Caco-2 (cell line): ENCODE measurements around the gene FRS2. TPM values are rescaled to one million over a fixed set of nuclear protein-coding genes. Genes with fewer than 3 reads are reported as not detected.

Source experiments
- BruUV-seq: library from RNA; stranded (reverse); fragments of 400-500 nt; replicated peaks from 2 replicates; lab custom pipeline; 2021; lab: Mats Ljungman, UMichigan
- CTCF ChIA-PET: fragments of 300-600 bp; sonication (Branson Sonifier 250); formaldehyde crosslinking; loops from one replicate; lab custom pipeline; 2022; ENCODE audit warnings: antibody characterized with exemption; lab: Charles Lee
- POLR2A ChIA-PET: fragments of 300-600 bp; sonication (Branson Sonifier 250); formaldehyde crosslinking; loops from one replicate; lab custom pipeline; 2022; ENCODE audit warnings: antibody characterized with exemption; lab: Charles Lee
- DNase-seq, 2 experiments: peaks; one replicate each; pipeline versions ENCODE4 v3.0.0 to v3.0.0-alpha.2; 2020 to 2022
- H3K27me3 ChIP-seq: replicated peaks from 2 replicates; pipeline ENCODE4 v1.6.0; 2011; ENCODE audit warnings: low read length; ENCODE audit not compliant: control insufficient read depth, insufficient read depth
- H3K36me3 ChIP-seq: 2 replicates; pipeline ENCODE4 v1.5.1; 2011; ENCODE audit warnings: low read length; ENCODE audit not compliant: control insufficient read depth, insufficient read depth
- H3K4me1 ChIP-seq: fragments of 250-450 bp; sonication (Bioruptor Pico); 2 replicates; pipeline ENCODE4 v1.5.1; 2020; ENCODE audit warnings: mild to moderate bottlenecking
- H3K4me3 ChIP-seq: 2 replicates; pipeline ENCODE4 v1.5.1; 2011; ENCODE audit warnings: low read depth, mild to moderate bottlenecking, control low read depth, low read length
- H3K9me3 ChIP-seq: fragments of 250-450 bp; sonication (Bioruptor Pico); 2 replicates; pipeline ENCODE4 v1.5.1; 2020; ENCODE audit warnings: mild to moderate bottlenecking, moderate library complexity
- H3K27ac Mint-ChIP-seq: one replicate; pipeline ENCODE4 v1.8.0; 2022; ENCODE audit warnings: mixed read lengths; ENCODE audit not compliant: unreplicated experiment
- H3K27me3 Mint-ChIP-seq: one replicate; pipeline ENCODE4 v1.8.0; 2022; ENCODE audit warnings: mixed read lengths; ENCODE audit not compliant: insufficient read depth, unreplicated experiment
- H3K36me3 Mint-ChIP-seq: one replicate; pipeline ENCODE4 v1.8.0; 2022; ENCODE audit warnings: mild to moderate bottlenecking, mixed read lengths; ENCODE audit not compliant: insufficient read depth, unreplicated experiment
- H3K4me1 Mint-ChIP-seq: one replicate; pipeline ENCODE4 v1.8.0; 2022; ENCODE audit warnings: low read depth, mixed read lengths; ENCODE audit not compliant: unreplicated experiment
- H3K4me3 Mint-ChIP-seq: one replicate; pipeline ENCODE4 v1.8.0; 2022; ENCODE audit warnings: mild to moderate bottlenecking, moderate library complexity, mixed read lengths; ENCODE audit not compliant: unreplicated experiment
- H3K9me3 Mint-ChIP-seq: one replicate; pipeline ENCODE4 v1.8.0; 2022; ENCODE audit warnings: mixed read lengths; ENCODE audit not compliant: unreplicated experiment
- CTCF ChIP-seq, 2 experiments: fragments of 200-600 bp in 1 of 2; IDR thresholded peaks; 1 replicate in 1 of 2; 2 replicates in 1 of 2; pipeline versions ENCODE4 v1.5.1 to v1.8.0; 2011 to 2022; ENCODE audit warnings: antibody characterized with exemption in 1 of 2, control low read depth in 1 of 2, inconsistent platforms in 1 of 2, low read depth in 1 of 2, low read length in 1 of 2, mild to moderate bottlenecking in 1 of 2, moderate library complexity in 1 of 2; ENCODE audit not compliant: insufficient read depth in 1 of 2, severe bottlenecking in 1 of 2, unreplicated experiment in 1 of 2
- intact Hi-C: fragments of 100-400 bp; cut with micrococcal nuclease; formaldehyde crosslinking; loops from one replicate; pipeline ENCODE4 v1.10.0; 2022; ENCODE audit not compliant: unreplicated experiment
- total RNA-seq: library from RNA; stranded (reverse); gene quantifications from 2 replicates; pipeline ENCODE4 v1.2.3, GENCODE V29; 2022

The FRS2 gene
- total RNA-seq, 1 experiment from 2014 or later: 82.3 TPM

GRCh38 chr12:69570545-69571399 is 100.6 kb downstream of the FRS2 start:
- ChIA-PET CTCF (interaction anchor here (0.5 to 1.8 kb wide), 14 partner anchors 9 to 280 kb away, joined by 3 to 12 read pairs (median 4); partner anchors contain the start of gene FRS2), POLR2A (no interaction called here)
- BruUV-seq: no TSS peak
- Mint-ChIP-seq H3K36me3 (peaks cover 86% of the 10 kb centered on the region), H3K4me1 (peaks cover 27% of the 10 kb centered on the region), H3K27ac (no peak overlapping the region), H3K4me3 (no peak overlapping the region), H3K27me3 (no peaks in the 10 kb centered on the region), H3K9me3 (no peaks in the 10 kb centered on the region)
- Histone ChIP-seq H3K4me3 (no peak overlapping the region), H3K27me3 (no peaks in the 10 kb centered on the region), H3K4me1 (peaks cover 13% of the 10 kb centered on the region), H3K9me3 (no peaks in the 10 kb centered on the region), H3K36me3 (peaks cover 5% of the 10 kb centered on the region)
- TF ChIP-seq CTCF (IDR thresholded peaks at IDR 0.05; ENCODE audit: insufficient read depth in 1 of 2, low read depth in 1 of 2, low read length in 1 of 2, severe bottlenecking in 1 of 2, unreplicated experiment in 1 of 2): peak; percentile 77 to 83
- peak; percentile 65 to 73 for DNase-seq
- intact Hi-C loops: loop anchor here (1.0 to 2.0 kb wide), 5 partner anchors 100 to 279 kb away; partner anchors contain the start of gene FRS2

GRCh38 chr12:69575346-69575745 is 105.2 kb downstream of the FRS2 start:
- Histone ChIP-seq H3K36me3 (peaks cover 5% of the 10 kb centered on the region), H3K27me3 (no peaks in the 10 kb centered on the region), H3K4me3 (no peak overlapping the region), H3K4me1 (peaks cover 3% of the 10 kb centered on the region; the same call in 1 of the 2 replicates), H3K9me3 (no peaks in the 10 kb centered on the region)
- no peak for TF ChIP-seq CTCF (IDR thresholded peaks at IDR 0.05; ENCODE audit: insufficient read depth in 1 of 2, low read depth in 1 of 2, low read length in 1 of 2, severe bottlenecking in 1 of 2, unreplicated experiment in 1 of 2)
- intact Hi-C loops: no loop called here
- H3K27ac Mint-ChIP-seq: no peak overlapping the region
- H3K4me1 Mint-ChIP-seq: peaks cover 6% of the 10 kb centered on the region
- no peaks in the 10 kb centered on the region for H3K9me3 Mint-ChIP-seq
- DNase-seq: no peak
- no peaks in the 10 kb centered on the region for H3K27me3 Mint-ChIP-seq
- POLR2A ChIA-PET: no interaction called here
- CTCF ChIA-PET: no interaction called here
- BruUV-seq: no TSS peak
- H3K4me3 Mint-ChIP-seq: no peak overlapping the region
- peaks cover 78% of the 10 kb centered on the region for H3K36me3 Mint-ChIP-seq

GRCh38 chr12:69578283-69578682 is 108.1 kb downstream of the FRS2 start:
- Histone ChIP-seq H3K4me3 (no peak overlapping the region), H3K36me3 (peaks cover 5% of the 10 kb centered on the region), H3K4me1 (no peaks in the 10 kb centered on the region), H3K9me3 (no peaks in the 10 kb centered on the region), H3K27me3 (no peaks in the 10 kb centered on the region)
- no TSS peak for BruUV-seq
- intact Hi-C loops: no loop called here
- Mint-ChIP-seq H3K36me3 (peaks cover 80% of the 10 kb centered on the region), H3K9me3 (no peaks in the 10 kb centered on the region), H3K4me3 (no peak overlapping the region), H3K27ac (no peak overlapping the region), H3K27me3 (no peaks in the 10 kb centered on the region), H3K4me1 (peaks cover 11% of the 10 kb centered on the region)
- TF ChIP-seq CTCF (IDR thresholded peaks at IDR 0.05; ENCODE audit: insufficient read depth in 1 of 2, low read depth in 1 of 2, low read length in 1 of 2, severe bottlenecking in 1 of 2, unreplicated experiment in 1 of 2): no peak
- ChIA-PET POLR2A (no interaction called here), CTCF (no interaction called here)
- no peak for DNase-seq
